OCI-LY7 (cell line): ENCODE results near the gene GNB1. TPM values are rescaled to one million over a fixed set of nuclear protein-coding genes. Genes with fewer than 3 reads are reported as not detected.
A peak's percentile ranks its signal among the peaks of the same experiment; 100 is the strongest.

Experiments
- BruUV-seq: library from RNA; stranded (reverse); fragments of 400-500 nt; replicated peaks from 2 replicates; lab custom pipeline; 2021; lab: Mats Ljungman, UMichigan
- CTCF ChIA-PET: fragments of 300-600 bp; sonication (Branson Sonifier 250); formaldehyde crosslinking; loops from one replicate; lab custom pipeline; 2022; ENCODE audit warnings: antibody characterized with exemption; ENCODE audit not compliant: unreplicated experiment; lab: Charles Lee
- POLR2A ChIA-PET: fragments of 300-600 bp; sonication (Branson Sonifier 250); formaldehyde crosslinking; loops from one replicate; lab custom pipeline; 2022; ENCODE audit warnings: antibody characterized with exemption; lab: Charles Lee
- DNase-seq: peaks from one replicate; pipeline ENCODE4 v3.0.0-alpha.2; 2015; ENCODE audit warnings: low spot score
- H2AFZ ChIP-seq: fragments of 200-600 bp; sonication (generic), shearing (Covaris generic); 2 replicates; pipeline ENCODE4 v1.6.1; 2014; ENCODE audit warnings: mild to moderate bottlenecking, antibody characterized with exemption, low read length, moderate library complexity
- H3K27ac ChIP-seq: fragments of 200-600 bp; sonication (generic); 2 replicates; pipeline ENCODE4 v1.5.1; 2014; ENCODE audit warnings: mixed run types, low read depth, mild to moderate bottlenecking, moderate library complexity, low read length, inconsistent platforms; ENCODE audit not compliant: poor library complexity, severe bottlenecking
- H3K36me3 ChIP-seq: fragments of 200-600 bp; sonication (generic); 2 replicates; pipeline ENCODE4 v1.6.1; 2014; ENCODE audit warnings: mild to moderate bottlenecking, antibody characterized with exemption, low read length, moderate library complexity, mixed read lengths; ENCODE audit not compliant: insufficient read depth
- H3K4me1 ChIP-seq: fragments of 200-600 bp; sonication (generic); 2 replicates; pipeline ENCODE4 v1.5.1; 2014; ENCODE audit warnings: mild to moderate bottlenecking, low read length; ENCODE audit not compliant: insufficient read depth, poor library complexity, severe bottlenecking
- H3K4me2 ChIP-seq: fragments of 200-600 bp; sonication (generic); 2 replicates; pipeline ENCODE4 v1.6.1; 2014; ENCODE audit warnings: mild to moderate bottlenecking, low read length
- H3K4me3 ChIP-seq: fragments of 200-600 bp; sonication (generic); 2 replicates; pipeline ENCODE4 v1.5.1; 2014; ENCODE audit warnings: mild to moderate bottlenecking, low read depth, low read length; ENCODE audit not compliant: poor library complexity, severe bottlenecking
- H3K79me2 ChIP-seq: fragments of 200-600 bp; sonication (generic); 2 replicates; pipeline ENCODE4 v1.6.1; 2016; ENCODE audit warnings: low read depth, mild to moderate bottlenecking, low read length, moderate library complexity, mixed read lengths; ENCODE audit not compliant: insufficient read depth
- H3K9me2 ChIP-seq: fragments of 200-600 bp; sonication (generic); 2 replicates; pipeline ENCODE4 v1.6.1; 2016; ENCODE audit warnings: mild to moderate bottlenecking, low read length, mixed read lengths; ENCODE audit not compliant: insufficient read depth
- H3K9me3 ChIP-seq: fragments of 200-600 bp; sonication (generic); 2 replicates; pipeline ENCODE4 v1.6.1; 2014; ENCODE audit warnings: mild to moderate bottlenecking, mixed run types, low read length, mixed read lengths
- H4K20me1 ChIP-seq: fragments of 200-600 bp; sonication (generic); 2 replicates; pipeline ENCODE4 v1.6.1; 2014; ENCODE audit warnings: mild to moderate bottlenecking, antibody characterized with exemption, low read length, moderate library complexity, mixed read lengths; ENCODE audit not compliant: insufficient read depth
- EZH2phosphoT487 ChIP-seq: fragments of 200-600 bp; sonication (generic); IDR thresholded peaks from 2 replicates; pipeline ENCODE4 v1.6.1; 2018; ENCODE audit warnings: low read depth, borderline replicate concordance, mild to moderate bottlenecking, mixed run types, antibody characterized with exemption, low read length, moderate library complexity, mixed read lengths
- intact Hi-C: fragments of 100-400 bp; cut with micrococcal nuclease; formaldehyde crosslinking; loops from one replicate; pipeline ENCODE4 v1.10.0; 2022; ENCODE audit not compliant: unreplicated experiment
- total RNA-seq, 2 experiments: library from RNA; depleted of rRNA in 1 of 2; stranded (reverse); fragments of >200 nt in 1 of 2; shearing (Covaris generic) in 1 of 2; gene quantifications; 2 replicates each; pipeline ENCODE4 v1.2.3, GENCODE V29; 2014 to 2022
- TF ChIP-seq, protein P1 (sequence below): fragments of 200-600 bp; sonication (generic); conservative IDR thresholded peaks from 2 replicates; pipeline ENCODE4 v1.5.1; 2014; ENCODE audit warnings: mild to moderate bottlenecking, antibody characterized with exemption, low read length, moderate library complexity, mixed read lengths

GNB1 gene
- total RNA-seq, 2 experiments from 2014 or later: 101 to 502 TPM

DNA sequence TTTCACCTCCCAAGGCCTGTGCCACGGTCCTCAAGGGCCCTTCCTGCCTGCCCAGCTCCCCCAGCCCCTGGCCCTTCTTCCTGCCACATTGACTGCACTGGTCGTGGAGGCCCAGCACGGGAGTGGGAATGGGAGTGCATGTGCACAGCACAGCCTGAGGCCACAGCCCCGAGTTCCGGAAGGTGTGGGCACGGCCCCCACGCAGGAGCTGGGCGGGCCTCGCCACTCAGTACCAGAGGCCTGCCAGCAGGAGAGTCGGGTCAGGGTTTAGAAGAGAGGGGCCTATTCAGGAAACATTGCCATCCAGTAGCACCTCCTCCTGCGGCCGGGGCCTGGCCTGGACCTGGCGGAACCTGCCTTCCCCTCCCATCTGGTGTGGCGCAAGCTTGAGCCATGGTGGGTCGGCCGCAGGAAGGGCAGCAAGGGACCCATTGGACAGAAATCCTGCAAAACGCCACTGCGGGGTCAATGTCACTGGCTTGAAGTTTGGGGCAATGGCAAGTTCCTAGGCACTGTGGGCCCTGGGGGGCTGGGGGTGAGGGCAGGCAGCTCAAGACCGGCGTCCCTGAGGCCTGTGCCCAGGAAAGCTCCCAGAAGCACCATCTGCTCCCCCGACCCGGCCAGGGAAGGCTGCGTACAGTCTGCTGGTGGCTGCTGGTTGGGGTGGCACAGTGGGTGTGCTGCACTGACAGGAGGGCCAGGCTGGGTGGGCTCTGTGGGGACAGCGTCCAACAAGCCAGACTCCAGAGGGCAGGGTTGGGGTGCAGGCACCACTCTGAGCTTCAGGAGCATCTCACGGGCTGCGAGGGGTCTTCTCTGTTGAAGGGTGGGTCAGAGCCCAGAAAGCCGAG, 29.9 kb upstream of the GNB1 start:
- Histone ChIP-seq H4K20me1 (no peaks in the 10 kb centered on the region), H2AFZ (no peak overlapping the region), H3K9me3 (no peaks in the 10 kb centered on the region), H3K36me3 (no peaks in the 10 kb centered on the region), H3K79me2 (no peaks in the 10 kb centered on the region), H3K4me3 (no peak overlapping the region), H3K4me2 (no peak overlapping the region), H3K4me1 (peaks cover 12% of the 10 kb centered on the region), H3K9me2 (no peaks in the 10 kb centered on the region), H3K27ac (no peak overlapping the region)
- DNase-seq: no peak
- ChIA-PET POLR2A (no interaction called here), CTCF (no interaction called here)
- BruUV-seq: no TSS peak
- intact Hi-C loops: no loop called here
- TF ChIP-seq, protein P1, sequence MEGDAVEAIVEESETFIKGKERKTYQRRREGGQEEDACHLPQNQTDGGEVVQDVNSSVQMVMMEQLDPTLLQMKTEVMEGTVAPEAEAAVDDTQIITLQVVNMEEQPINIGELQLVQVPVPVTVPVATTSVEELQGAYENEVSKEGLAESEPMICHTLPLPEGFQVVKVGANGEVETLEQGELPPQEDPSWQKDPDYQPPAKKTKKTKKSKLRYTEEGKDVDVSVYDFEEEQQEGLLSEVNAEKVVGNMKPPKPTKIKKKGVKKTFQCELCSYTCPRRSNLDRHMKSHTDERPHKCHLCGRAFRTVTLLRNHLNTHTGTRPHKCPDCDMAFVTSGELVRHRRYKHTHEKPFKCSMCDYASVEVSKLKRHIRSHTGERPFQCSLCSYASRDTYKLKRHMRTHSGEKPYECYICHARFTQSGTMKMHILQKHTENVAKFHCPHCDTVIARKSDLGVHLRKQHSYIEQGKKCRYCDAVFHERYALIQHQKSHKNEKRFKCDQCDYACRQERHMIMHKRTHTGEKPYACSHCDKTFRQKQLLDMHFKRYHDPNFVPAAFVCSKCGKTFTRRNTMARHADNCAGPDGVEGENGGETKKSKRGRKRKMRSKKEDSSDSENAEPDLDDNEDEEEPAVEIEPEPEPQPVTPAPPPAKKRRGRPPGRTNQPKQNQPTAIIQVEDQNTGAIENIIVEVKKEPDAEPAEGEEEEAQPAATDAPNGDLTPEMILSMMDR: no peak
- TF ChIP-seq EZH2phosphoT487: no peak

DNA sequence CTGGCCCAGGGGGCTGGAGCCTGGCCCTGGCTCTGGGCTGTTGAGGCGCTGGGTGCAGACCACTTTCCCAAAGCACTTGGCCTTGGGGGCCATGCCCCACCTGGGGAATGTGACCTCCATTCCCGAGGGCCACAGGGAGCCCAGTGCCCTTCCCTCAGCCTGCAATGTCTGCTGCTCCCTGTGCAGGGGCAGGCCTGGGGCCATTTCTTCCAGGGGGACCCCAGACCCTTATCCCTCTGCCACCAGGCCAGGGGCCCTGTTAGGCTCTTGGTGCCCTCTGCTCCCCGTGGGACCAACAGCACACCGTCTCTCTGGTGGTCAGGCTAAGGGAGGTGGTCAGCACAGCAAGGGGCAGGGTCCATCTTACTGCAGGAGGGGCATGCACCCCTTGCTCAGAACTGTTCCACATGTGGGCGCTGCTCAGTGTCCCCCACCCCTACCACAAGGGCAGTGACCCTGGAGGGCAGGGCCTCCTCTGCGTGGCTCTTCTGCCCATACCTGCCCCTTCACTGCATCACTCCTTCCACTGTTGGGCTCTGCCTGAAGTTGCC, 29.2 kb upstream of the GNB1 start:
- ChIA-PET CTCF (no interaction called here), POLR2A (no interaction called here)
- Histone ChIP-seq H3K79me2 (no peaks in the 10 kb centered on the region), H3K9me3 (no peaks in the 10 kb centered on the region), H2AFZ (no peak overlapping the region; the same call in 1 of the 2 replicates), H3K27ac (no peak overlapping the region), H4K20me1 (no peaks in the 10 kb centered on the region), H3K36me3 (no peaks in the 10 kb centered on the region), H3K4me3 (peak overlapping the region; percentile 46), H3K4me2 (peak overlapping the region; percentile 54), H3K9me2 (no peaks in the 10 kb centered on the region), H3K4me1 (peaks cover 12% of the 10 kb centered on the region)
- no peak for TF ChIP-seq EZH2phosphoT487
- TF ChIP-seq, protein P1: no peak
- no TSS peak for BruUV-seq
- intact Hi-C loops: no loop called here
- DNase-seq: no peak
